ENCODE data around the gene UGT1A9.

DNA sequence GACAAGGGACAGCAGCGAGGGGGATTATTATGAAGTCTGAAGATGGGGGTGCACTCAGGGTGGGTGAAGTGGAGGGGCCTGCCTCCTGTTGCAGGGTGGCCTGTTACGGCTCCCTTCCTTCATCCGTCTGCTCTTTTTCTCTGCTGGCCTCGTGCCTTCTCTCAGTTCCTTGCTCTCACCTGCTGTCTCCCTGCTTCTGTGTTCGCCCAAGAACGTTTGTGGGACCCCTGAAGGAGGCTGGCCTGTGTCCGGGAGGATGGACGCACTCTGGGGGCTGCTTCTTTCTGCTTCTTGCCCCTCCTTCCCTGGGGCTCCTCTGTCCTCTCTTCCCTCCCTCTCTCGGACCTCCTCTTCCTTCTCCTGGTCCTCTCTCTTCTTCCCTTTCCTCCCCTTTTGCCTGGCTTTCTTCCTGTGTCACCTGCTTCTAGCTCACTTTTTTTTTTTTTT is 120.2 kb downstream of the UGT1A9 start:
- TF ChIP-seq CTCF (IDR thresholded peaks at IDR 0.05; ENCODE audit: low read depth, low read length, poor library complexity, severe bottlenecking) (no peak), EZH2phosphoT487 (IDR thresholded peaks at IDR 0.05; ENCODE audit: borderline replicate concordance, low read length) (no peak)
